Dermis blood vessel endothelial cell (primary cell): Measurements from ENCODE around the gene COPZ2. TPM values are rescaled to one million over a fixed set of nuclear protein-coding genes. Genes with fewer than 3 reads are reported as not detected.
"Not testable (repeated sequence)": the region's sequence is repeated elsewhere in the genome, so short reads cannot be mapped to it uniquely, and the experiment has no call there.

Experiments
- DNase-seq: peaks from one replicate; pipeline ENCODE4 v3.0.0; 2010
- total RNA-seq: library from RNA; depleted of rRNA; stranded (reverse); fragments of >200 nt; gene quantifications from 2 replicates; pipeline ENCODE4 v1.2.3, GENCODE V29; 2014

Gene COPZ2
- total RNA-seq, 1 donor from 2014 or later: 6.5 TPM

DNA sequence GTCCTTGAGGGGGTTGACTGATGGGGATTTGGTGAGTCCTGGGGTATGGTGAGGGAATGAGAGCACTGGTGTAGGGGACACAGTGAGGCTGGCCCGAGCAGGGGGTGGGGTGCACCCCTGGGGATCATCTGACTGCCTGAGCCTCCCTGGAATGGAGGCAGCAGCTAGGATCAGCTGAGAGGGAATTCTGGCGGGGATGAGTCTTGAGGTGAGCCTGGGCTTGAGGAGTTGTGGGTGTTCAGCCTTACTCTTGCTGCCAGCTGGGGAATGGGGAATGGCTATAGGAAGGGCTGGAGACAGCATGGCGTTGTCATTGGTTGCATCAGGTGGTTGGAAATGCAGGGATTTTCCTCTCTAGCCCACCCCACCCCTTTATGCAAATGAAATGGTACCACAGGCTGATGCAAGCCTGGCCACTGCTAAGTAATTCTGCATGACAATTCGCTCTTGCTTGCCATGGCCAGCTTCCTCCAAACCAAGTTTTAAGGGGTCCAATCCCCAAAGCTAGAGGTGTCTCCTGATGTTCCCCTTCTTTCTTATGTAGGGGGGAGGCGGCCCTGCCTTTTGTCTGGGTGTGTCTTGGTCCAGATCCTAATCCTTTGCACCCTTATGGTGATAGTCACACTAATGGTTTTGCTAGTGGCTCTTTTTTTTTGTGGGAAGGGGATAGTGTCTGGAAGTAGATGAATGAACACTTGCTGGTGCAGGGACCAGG is 18.1 kb upstream of the COPZ2 start:
- no peak for DNase-seq

- DNase-seq: no peak
Measured at GRCh38 chr17:48054238-48055185, 16.9 kb upstream of the COPZ2 start.

DNA sequence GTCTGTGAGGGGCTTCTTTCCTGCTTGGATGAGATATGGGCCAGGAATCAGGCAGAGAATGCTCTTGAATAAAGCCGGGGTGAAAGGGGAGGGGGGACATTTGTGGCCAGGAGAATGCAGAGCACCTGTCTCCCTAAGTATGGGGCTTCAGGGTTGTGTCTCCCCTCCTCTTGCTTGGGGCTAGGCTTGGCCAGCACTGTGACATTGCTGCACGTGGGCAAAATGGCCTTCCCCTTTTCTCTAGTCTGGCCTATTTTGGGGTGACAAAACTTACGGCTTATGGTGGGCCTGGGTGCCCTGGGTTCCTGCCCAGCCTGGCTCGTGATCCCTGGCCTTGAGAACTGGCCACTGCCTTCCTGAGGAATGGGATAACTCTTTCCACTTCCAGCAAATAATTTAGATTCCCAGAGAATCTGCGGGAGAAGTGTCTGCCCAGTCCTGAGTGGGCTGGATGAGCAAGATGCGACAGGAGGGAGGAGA is 16.2 kb upstream of the COPZ2 start:
- no peak for DNase-seq

- DNase-seq: peak; percentile 71
Measured at GRCh38 chr17:48052956-48053757, 15.6 kb upstream of the COPZ2 start.

DNA sequence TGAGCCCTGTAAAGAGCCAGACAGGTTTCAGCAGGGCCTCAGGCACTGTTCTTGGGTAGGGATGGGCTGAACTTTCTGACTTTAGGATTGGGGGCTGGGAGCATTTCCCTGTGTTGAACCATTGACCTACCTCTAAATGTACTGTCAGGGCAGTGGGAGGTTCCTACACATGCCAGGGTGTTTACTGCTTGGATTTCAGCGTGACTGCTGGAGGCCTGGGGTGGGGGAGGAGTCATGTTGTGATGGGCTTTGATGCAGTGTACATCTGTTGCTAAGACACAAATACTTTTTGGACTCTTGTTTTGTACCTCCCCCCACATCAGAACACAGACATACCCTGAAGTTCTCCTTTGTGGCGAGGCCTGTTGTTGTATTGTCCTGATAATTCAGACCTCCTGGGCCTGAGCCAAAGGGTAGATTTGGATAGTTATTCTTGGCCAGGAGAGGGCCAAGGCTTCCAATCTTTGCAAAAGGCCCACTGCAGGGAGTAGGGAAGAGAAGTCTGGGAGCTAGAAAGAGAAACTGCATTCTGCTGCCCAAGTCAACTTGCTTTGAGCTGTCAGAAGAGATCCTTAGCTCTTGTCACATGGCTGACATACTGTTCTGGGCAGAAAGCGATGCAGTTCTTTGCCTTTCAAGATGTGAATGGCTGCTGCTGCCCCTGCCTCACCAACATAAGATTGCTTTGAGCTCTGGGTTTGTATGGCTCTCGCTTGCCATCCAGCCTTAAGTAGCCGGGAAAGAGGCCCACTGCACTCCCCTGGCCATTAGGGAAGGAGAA is 14.3 kb upstream of the COPZ2 start:
- DNase-seq: peak; percentile 93

DNA sequence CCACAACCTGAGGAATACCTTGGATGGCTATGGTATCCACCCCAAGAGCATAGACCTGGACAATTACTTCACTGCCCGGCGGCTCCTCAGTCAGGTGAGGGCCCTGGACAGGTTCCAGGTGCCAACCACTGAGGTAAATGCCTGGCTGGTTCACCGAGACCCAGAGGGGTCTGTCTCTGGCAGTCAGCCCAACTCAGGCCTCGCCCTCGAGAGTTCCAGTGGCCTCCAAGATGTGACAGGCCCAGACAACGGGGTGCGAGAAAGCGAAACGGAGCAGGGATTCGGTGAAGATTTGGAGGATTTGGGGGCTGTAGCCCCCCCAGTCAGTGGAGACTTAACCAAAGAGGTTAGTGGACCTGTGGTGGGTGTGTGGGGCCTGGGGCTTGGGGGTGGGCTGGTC is 13.7 kb upstream of the COPZ2 start:
- no peak for DNase-seq

GRCh38 chr17:48048384-48049126 is 11.0 kb upstream of the COPZ2 start:
- DNase-seq: peak; percentile 93

GRCh38 chr17:48047741-48048383 is 10.3 kb upstream of the COPZ2 start, which contains the start of gene NFE2L1:
Gene NFE2L1 (plus strand): TSS chr17:48048359. CDS start chr17:48051119, 2,760 bp downstream.
- peak; percentile 100 for DNase-seq

GRCh38 chr17:48047113-48047740 is 9.6 kb upstream of the COPZ2 start:
- DNase-seq: no peak

GRCh38 chr17:48046296-48046695 is 8.7 kb upstream of the COPZ2 start:
- DNase-seq: no peak

DNA sequence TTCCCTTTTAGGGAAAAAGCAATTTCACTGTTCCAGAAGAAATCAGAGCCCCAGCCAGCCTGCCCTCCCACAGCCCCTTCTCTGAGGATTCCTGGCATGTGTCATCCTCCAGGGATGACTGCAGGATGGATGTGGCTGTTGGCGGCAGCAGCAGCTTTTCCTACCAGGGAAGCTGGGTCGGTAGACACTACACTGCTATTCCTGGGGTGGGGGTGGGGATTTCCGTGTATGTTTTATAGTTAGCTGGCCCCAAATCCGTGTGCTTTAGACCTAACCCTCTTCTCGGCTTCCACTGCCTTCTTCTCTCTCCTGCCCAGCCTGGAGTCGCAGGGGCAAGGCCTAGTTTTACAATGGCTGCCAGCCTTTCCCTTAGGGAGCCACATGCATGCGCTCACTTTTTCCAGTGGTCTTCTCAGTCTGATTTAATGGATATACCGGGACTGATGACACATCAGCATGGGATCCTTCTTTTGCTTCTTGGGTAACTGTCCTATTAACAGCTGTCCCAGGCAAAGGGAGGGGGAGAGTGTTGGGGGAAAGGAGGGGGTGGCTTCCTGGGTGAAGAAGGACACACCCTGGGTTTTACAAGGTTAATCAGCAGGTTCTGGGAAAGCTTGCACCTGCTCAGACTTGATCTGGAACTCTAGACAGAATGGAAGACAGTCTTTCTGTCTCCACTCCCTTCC is 7.9 kb upstream of the COPZ2 start:
- DNase-seq: no peak

DNA sequence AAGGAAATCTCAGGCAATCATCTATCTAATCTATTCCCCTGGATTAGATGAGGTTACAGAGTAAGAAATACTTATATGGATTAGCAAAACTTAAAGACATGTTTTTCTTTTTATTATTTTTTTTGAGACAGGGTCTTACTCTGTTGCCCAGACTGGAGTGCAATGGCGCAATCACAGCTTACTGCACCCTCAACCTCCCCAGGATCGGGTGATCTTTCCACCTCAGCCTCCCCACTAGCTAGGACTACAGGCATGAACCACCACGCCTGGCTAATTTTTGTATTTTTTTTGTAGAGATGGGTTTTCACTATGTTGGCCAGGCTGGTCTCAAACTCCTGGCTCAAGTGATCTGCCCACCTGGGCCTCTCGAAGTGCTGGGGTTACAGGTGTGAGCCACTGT is 7.3 kb upstream of the COPZ2 start:
- no peak for DNase-seq

- no peak for DNase-seq
Measured at GRCh38 chr17:48043176-48043575, 5.6 kb upstream of the COPZ2 start.

DNA sequence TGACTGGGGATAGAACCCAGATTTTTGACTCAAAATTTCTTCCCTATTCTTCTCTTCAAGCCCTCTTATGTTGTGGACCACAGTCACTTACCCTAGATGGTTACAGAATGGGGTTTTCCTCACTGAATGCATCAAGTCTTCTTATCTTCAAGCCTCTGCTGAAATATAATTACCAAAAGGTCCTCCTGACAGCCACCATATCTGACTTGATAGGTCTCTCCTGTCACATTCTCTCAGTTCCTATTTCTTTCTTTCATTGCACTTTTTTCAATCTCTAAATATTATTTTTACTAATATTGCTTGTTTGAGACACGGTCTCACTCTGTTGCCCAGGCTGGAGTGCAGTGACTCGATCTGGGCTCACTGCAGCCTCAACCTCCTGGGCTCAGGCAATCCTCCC is 1.1 kb upstream of the COPZ2 start:
- DNase-seq: no peak

DNA sequence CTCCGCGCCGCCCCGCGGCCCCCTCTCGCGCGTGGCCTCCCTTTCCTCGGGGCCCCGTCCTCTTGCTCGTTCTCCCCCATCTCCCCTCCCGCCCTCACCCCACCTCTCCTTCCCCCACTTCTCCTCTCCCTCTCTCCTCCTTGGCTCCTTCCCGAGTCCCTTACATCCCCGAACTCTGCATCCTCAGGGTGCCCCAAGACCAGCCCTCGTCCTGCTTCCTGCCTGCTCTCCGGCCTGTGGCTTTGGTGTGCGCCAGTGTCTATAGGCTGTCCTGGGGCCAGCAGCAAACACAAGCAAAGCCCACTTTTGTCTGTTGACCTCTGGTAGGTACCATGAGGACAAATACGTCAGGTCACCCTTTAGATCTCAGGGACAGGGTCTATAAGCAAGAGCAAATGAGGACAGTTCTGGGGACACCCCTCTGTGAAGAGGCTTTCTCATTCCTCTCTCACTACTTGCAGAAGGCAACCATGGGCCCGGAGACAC is 284 bp upstream of the COPZ2 start:
- DNase-seq: no peak

DNA sequence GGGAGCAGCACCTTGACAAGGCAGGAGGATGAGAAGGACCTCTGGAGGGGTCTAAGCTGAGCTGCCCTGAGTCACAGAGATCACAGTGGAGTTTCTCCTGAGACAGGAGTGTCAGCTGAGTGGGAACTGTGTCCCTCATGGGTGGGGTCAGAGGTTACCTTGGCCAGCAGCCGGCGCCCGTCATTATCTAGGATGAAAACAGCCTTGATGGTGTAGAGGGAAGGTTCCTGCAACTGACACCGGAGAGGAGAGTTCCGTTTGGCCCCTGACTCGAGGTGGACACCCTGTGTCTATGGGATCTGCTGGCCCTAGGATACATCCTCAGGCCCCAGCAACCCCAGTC is 933 bp downstream of the COPZ2 start:
- no peak for DNase-seq

DNA sequence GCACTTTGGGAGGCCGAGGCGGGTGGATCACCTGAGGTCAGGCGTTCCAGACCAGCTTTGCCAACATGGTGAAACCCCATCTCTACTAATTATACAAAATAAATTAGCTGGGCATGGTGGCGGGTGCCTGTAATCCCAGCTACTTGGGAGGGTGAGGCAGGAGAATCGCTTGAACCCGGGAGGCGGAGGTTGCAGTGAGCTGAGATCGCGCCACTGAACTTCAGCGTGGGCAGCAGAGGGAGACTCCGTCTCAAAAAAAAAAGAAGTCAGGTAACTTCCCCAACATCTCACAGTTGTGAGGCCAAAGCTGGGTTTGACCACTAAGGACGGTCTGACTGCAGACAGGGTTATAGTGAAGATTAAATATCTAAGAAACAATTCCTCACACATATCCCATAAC is 2.9 kb downstream of the COPZ2 start:
- DNase-seq: not testable (repeated sequence)

DNA sequence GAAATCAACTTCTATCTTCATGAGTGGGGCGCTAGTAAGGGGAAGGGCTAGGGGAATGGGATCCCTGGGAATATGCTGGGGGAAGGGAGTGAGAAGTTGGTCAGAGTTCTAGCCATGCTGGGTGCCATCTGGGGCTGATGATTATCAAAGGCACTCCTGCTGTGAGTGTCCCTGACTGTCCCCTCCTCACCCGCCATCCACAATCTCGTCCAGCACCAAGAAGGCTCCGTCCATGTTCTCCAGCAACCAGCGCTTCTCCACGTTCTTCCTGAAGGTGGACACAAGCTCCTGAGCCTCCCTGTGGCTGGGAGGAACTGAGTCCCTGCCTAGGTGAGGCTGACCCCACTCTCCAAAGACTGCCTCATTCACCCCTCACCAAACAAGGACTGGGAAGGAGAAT is 5.6 kb downstream of the COPZ2 start:
- no peak for DNase-seq

- DNase-seq: no peak
Measured at GRCh38 chr17:48030531-48030930, 7.1 kb downstream of the COPZ2 start.

GRCh38 chr17:48028736-48029135 is 8.9 kb downstream of the COPZ2 start:
- DNase-seq: no peak
